GM19324 (cell line): ENCODE measurements around the gene CCDC142.
"Not testable (repeated sequence)": the region's sequence is repeated elsewhere in the genome, so short reads cannot be mapped to it uniquely, and the experiment has no call there.

Experiments
- ATAC-seq: cut with Tn5 transposase; IDR thresholded peaks from one replicate; pipeline ENCODE4 v1.9.1; 2021; ENCODE audit warnings: mild to moderate bottlenecking, moderate library complexity; ENCODE audit not compliant: unreplicated experiment, low FRiP score

CCDC142 gene

DNA sequence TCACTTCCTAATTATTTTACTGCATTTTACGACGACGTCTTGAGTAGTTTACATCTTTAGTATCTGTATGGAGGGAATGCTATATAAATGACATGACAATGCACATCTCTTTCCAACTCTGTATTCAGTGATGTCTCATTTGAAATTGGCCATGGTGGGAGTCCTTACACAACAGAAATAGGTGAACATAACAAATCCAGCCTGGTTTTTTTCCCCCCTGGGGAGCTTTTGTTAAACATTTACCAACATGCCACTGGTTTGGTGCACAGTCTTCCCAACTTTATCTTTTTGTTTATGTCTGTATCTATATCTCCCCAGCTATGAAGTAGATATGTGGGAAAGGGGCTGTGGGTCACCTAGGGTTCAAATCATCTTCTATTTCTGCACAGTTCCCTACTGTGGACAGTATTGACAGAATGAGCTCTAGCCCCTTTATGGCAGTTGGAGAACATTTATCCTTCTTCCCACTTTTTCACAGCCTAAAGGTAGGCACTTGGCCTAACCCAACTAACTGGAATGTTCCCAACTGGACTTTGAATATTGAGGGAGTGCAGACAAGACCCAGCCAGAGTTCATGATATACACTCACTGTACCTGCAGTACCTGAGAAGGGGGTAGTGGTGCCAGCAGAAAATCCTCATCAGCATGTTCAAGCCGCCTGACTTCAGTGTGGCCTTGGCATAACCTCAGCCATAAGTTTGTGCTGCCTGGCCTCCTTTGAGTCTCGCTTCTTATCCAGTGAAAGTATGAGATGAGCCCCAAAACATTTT is 35.4 kb downstream of the CCDC142 start:
- no peak for ATAC-seq

DNA sequence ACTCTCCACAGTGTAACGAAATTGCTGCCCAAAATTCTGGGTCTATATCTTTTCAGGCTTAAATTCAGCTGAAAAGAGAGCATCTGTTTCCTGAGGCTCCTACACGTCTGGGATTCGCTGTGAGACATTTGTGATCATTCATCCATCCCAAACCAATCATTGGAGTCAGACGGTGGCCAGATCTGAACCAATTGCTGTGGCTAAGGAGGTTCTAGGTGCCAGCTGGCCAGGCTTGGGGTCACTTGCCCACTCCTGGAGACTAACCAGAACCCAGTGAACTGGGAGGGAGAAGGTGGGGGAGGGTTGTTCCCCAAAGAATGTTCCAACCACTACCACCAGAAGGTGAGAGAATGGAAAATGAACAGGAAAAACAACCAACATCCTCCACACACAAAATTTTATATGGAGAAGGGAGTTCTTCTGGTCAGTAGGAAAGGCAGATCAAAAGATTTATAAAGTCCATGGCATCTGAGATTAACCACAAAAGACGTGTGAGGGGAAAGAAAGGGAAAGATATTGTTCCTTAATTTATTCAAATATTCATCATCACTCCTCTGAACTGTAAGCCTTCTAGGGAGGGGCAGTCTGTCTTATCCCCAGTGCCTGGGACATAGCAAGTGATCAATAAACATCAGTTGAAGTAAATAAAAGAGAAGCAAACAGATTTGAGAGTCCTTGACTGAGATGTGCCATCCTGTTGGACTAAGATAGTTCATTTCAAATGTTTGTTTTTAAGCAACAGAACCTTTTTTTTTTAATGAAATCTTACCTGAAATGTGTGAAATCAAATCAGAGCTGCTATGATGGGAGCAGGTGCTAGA is 38.1 kb downstream of the CCDC142 start:
- ATAC-seq: no peak

GRCh38 chr2:74442483-74443297 is 40.1 kb downstream of the CCDC142 start:
- ATAC-seq: not testable (repeated sequence)

GRCh38 chr2:74441690-74442482 is 40.9 kb downstream of the CCDC142 start, which contains the start of gene RTKN:
TSS of gene RTKN (minus strand) at chr2:74441937. CDS start at chr2:74441816, 121 bp downstream.
- peak; percentile 44 for ATAC-seq

GRCh38 chr2:74441170-74441689 is 41.6 kb downstream of the CCDC142 start:
- ATAC-seq: no peak

DNA sequence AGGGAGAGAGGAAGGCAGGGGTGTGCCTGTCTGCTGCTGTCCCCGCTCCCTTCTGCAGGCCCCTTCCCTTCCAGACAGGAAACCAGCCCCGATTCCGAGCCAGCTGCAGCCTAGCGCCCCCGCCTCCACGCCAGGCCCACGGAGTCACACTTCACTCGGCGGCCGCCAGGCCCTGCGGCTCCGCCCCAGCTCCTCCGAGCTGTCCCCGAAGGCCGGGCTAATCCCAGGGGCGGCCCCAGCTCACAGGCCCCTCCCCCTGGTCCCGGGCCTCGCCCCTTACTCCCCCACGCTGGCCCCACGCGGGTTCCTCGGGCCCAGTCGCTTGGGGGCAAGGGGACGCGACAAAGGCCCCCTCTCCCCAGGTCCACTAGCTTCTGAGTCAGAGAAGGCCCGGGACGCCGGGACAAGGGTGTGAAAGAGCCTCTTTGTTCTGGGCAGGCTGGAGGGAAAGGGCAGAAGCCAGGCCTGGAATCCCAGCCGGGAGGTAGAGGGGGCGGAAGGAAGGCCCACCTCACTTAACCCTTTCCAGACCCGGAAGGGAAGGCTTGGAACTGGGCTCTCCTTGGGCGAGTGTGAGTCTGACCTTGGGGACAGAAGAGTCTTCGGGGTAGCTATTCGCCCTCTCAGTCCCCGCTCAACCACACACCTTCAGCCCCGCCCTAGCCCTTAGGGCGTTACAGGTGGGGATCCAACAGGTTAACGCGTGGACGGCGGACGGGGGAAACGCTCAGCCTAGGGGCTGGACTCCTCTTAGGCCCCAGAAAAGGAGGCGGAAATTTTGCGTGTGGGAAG is 42.2 kb downstream of the CCDC142 start:
- ATAC-seq: peak; percentile 73

GRCh38 chr2:74439803-74440377 is 42.9 kb downstream of the CCDC142 start:
- no peak for ATAC-seq

GRCh38 chr2:74439373-74439772 is 43.4 kb downstream of the CCDC142 start:
- ATAC-seq: no peak

DNA sequence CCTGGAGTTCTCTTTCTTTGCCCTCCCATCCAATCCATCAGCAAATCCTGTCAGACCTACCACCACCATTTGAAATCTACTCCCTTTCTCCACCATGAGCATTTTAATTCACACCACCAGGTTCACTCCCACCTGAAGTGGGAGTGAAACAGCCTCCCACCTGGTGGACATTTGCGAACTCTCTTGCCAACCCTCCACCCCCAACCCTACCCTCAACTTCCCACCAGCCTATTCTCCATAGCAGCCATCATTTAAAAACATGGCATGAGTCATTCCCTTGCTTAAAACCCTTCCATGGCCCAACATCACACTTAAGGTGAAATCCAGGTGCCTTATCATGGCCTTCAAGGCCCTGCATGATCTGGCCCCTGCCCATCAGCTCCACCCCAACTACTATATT is 44.5 kb downstream of the CCDC142 start:
- no peak for ATAC-seq

DNA sequence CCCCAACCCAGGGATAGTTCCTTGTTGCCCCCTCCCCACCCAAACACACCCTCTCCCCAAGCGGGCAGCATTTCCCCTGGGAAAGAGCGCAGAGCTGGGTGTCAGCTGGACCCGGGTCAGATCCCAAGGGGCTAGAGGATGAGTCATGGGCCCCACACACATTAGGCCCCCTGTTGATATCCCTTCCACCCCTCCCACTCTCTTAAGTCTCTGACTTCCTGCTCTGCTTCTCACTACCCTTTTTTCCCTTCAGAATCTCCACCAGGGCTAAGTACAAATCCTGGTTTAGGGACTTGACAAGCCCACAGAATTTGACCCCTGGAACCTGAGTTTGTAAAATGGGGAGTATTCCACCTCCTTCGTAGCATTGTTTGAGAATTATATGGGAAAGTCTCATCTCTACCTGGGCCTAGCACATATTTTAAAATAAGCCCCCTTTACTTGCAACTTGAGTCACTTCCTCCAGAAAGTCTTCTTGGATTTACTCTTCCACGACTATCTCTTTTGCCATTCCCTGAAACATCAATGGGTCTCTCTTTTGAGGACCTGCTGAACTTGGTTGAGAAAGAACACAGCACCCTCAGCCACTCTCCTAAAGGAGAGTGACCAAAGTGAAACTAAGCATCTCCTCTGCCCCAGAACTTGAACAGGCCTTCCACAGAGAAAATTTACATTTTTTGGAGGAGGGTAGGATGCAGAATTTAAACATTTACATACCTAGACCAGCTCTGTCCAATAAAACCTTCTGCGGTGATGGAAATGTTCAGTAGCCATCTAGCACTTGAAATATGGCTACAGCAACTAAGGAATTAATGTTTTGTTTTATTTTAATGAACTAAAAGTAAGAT is 45.7 kb downstream of the CCDC142 start:
- no peak for ATAC-seq

GRCh38 chr2:74436111-74436805 is 46.5 kb downstream of the CCDC142 start:
- ATAC-seq: no peak

GRCh38 chr2:74430502-74430901 is 52.3 kb downstream of the CCDC142 start:
- no peak for ATAC-seq

GRCh38 chr2:74429487-74430451 is 53.0 kb downstream of the CCDC142 start:
- no peak for ATAC-seq

GRCh38 chr2:74428675-74429074 is 54.1 kb downstream of the CCDC142 start:
- no peak for ATAC-seq

- ATAC-seq: no peak
Observed at GRCh38 chr2:74427551-74427950, 55.2 kb downstream of the CCDC142 start.

- ATAC-seq: no peak
Observed at GRCh38 chr2:74426181-74426758, 56.5 kb downstream of the CCDC142 start.
